ENCODE data around the gene AGO1. TPM values are rescaled to one million over a fixed set of nuclear protein-coding genes. Genes with fewer than 3 reads are reported as not detected.
"Not testable (repeated sequence)": the region's sequence is repeated elsewhere in the genome, so short reads cannot be mapped to it uniquely, and the experiment has no call there.

AGO1 gene
- polyA plus RNA-seq, 2 donors = 2.3 to 2.5 TPM

DNA sequence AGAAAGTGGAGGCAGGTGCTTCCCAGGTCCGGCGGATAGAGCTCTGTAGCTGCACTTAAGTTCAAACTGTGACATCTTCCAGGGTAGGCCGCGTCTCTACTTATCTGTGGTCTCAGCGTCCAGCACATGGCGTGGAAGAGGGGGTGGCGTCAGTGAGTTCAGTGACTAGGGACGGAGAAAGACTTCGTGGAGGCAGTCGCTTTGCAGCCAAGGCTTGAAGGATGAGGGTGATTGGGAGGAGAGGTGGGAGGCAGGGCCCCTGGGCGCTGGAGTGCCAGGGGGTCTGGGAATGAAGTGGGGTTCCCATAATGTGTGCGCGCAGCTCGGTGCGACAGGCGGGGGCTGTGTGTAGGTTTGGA, 444 bp upstream of the AGO1 start:
- H3K27me3 ChIP-seq (ENCODE audit: control insufficient read depth in 1 of 2, insufficient read depth in 2 of 2, low read length in 2 of 2) = no peaks in the 10 kb centered on the region
- no peaks in the 10 kb centered on the region for H3K9me3 ChIP-seq (ENCODE audit: control insufficient read depth in 2 of 2, insufficient read depth in 1 of 2, low read depth in 1 of 2, low read length in 1 of 2)
- H3K27ac ChIP-seq (ENCODE audit: low read depth in 2 of 2, low read length in 1 of 2) = peak overlapping the region in 1 of 2 donors; percentile 10
- H3K36me3 ChIP-seq (ENCODE audit: control insufficient read depth in 2 of 2, insufficient read depth in 2 of 2, low read length in 1 of 2) = no peaks in the 10 kb centered on the region
- H3K4me1 ChIP-seq (ENCODE audit: control insufficient read depth in 2 of 2, insufficient read depth in 2 of 2, low read length in 1 of 2) = peaks cover 3 to 4% of the 10 kb centered on the region in 2 donors
- 55 to 58% methylated on average over 16 of the region's 16 CpGs for WGBS, 2 donors
- no peak overlapping the region for H3K4me3 ChIP-seq (ENCODE audit: low read depth in 1 of 2, low read length in 2 of 2)

DNA sequence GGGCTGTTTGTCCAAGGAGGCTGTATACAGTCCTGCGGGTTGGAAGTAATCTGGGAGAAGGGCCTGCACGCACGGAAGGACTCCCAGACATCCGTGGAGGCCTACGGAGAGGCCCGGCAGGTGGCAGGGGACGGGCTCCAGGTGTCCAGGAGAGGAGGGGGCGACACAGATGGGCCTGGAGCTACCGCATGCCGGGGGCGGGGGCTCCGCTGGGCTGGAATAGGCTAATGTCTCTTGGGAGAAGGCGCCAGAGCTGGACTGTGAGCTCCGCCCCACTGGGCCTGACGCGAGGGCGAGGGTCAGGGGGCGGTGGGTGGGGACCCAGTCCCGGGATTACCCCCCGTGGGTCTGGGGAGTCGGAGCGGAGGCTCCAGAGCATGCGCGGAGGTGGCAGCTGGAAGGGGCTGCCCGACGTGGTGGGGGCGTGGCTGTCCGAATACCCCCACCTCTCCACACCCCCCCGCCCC, 659 bp downstream of the AGO1 start:
- H3K4me1 ChIP-seq (ENCODE audit: control insufficient read depth in 2 of 2, insufficient read depth in 2 of 2, low read length in 1 of 2) = peaks cover 3 to 4% of the 10 kb centered on the region in 2 donors
- H3K27ac ChIP-seq (ENCODE audit: low read depth in 2 of 2, low read length in 1 of 2) = peak overlapping the region; percentile 33 to 82
- WGBS, 2 donors = 0 to 2% methylated on average over 27 to 29 of the region's 29 CpGs

DNA sequence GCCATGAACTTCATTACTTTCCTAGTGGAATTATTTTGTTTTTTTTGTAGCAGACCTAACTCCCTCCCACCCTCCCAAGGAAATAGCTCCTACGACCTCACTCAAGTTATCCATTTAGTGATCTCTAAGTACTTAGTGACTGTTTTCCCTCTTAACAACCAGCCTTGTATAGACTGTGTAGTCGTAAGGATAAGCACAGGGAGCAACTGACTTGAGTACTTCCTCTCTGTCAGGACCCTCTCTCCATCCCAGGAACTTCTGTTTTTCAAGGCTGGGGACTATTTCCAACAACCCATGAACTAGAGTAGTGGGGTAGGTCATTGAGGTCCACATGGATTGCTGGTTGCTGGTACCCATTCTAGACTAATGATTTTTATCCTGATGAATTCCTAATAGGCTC, 1.9 kb downstream of the AGO1 start:
- Histone ChIP-seq H3K4me1 (ENCODE audit: control insufficient read depth in 2 of 2, insufficient read depth in 2 of 2, low read length in 1 of 2) (peaks cover 3 to 4% of the 10 kb centered on the region in 2 donors), H3K36me3 (ENCODE audit: control insufficient read depth in 2 of 2, insufficient read depth in 2 of 2, low read length in 1 of 2) (no peaks in the 10 kb centered on the region), H3K27ac (ENCODE audit: low read depth in 2 of 2, low read length in 1 of 2) (no peak overlapping the region), H3K4me3 (ENCODE audit: low read depth in 1 of 2, low read length in 2 of 2) (no peak overlapping the region), H3K9me3 (ENCODE audit: control insufficient read depth in 2 of 2, insufficient read depth in 1 of 2, low read depth in 1 of 2, low read length in 1 of 2) (no peaks in the 10 kb centered on the region), H3K27me3 (ENCODE audit: control insufficient read depth in 1 of 2, insufficient read depth in 2 of 2, low read length in 2 of 2) (no peaks in the 10 kb centered on the region)
- WGBS, 2 donors = 48 to 56% methylated on average over 2 of the region's 2 CpGs

More for the DNA sequence above, 659 bp downstream of the AGO1 start:
- no peaks in the 10 kb centered on the region for H3K27me3 ChIP-seq (ENCODE audit: control insufficient read depth in 1 of 2, insufficient read depth in 2 of 2, low read length in 2 of 2)
- peak overlapping the region; percentile 83 to 96 for H3K4me3 ChIP-seq (ENCODE audit: low read depth in 1 of 2, low read length in 2 of 2)
- H3K36me3 ChIP-seq (ENCODE audit: control insufficient read depth in 2 of 2, insufficient read depth in 2 of 2, low read length in 1 of 2) = no peaks in the 10 kb centered on the region
- no peaks in the 10 kb centered on the region for H3K9me3 ChIP-seq (ENCODE audit: control insufficient read depth in 2 of 2, insufficient read depth in 1 of 2, low read depth in 1 of 2, low read length in 1 of 2)

DNA sequence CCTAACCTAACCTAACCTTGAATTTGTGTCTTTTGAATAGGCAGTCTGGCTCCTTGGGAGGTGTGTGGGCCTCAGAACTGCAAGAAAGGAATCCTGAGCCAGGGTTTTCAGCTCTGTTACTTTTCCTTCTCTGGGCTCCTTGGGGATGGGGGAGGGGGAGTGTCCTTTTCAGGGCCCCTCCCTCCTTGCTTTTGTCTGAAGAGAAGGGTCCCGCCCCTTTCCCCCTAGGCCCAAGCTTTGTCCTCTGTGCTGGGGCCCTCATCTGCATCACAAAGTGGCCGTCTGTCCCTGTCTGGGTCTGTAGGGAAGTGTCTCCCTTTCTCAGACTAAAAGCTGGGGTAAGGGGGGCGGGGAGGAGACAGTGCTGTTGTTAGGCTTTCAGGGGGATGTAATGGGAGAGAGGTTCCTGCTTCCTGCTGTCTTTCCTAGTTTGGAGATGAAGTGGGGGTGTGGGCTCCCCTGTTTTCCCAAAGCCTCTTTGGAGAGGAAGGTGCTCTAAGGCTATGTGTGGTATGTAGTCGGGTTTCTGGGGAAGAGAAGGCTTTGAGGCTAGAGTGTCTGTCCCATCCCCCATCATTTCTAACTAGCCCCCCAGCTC, 3.1 kb downstream of the AGO1 start:
- WGBS, 2 donors = 54 to 62% methylated on average over 4 of the region's 4 CpGs
- Histone ChIP-seq H3K4me1 (ENCODE audit: control insufficient read depth in 2 of 2, insufficient read depth in 2 of 2, low read length in 1 of 2) (peaks cover 3 to 4% of the 10 kb centered on the region in 2 donors), H3K27ac (ENCODE audit: low read depth in 2 of 2, low read length in 1 of 2) (no peak overlapping the region), H3K9me3 (ENCODE audit: control insufficient read depth in 2 of 2, insufficient read depth in 1 of 2, low read depth in 1 of 2, low read length in 1 of 2) (no peaks in the 10 kb centered on the region), H3K36me3 (ENCODE audit: control insufficient read depth in 2 of 2, insufficient read depth in 2 of 2, low read length in 1 of 2) (no peaks in the 10 kb centered on the region), H3K27me3 (ENCODE audit: control insufficient read depth in 1 of 2, insufficient read depth in 2 of 2, low read length in 2 of 2) (no peaks in the 10 kb centered on the region), H3K4me3 (ENCODE audit: low read depth in 1 of 2, low read length in 2 of 2) (no peak overlapping the region)

DNA sequence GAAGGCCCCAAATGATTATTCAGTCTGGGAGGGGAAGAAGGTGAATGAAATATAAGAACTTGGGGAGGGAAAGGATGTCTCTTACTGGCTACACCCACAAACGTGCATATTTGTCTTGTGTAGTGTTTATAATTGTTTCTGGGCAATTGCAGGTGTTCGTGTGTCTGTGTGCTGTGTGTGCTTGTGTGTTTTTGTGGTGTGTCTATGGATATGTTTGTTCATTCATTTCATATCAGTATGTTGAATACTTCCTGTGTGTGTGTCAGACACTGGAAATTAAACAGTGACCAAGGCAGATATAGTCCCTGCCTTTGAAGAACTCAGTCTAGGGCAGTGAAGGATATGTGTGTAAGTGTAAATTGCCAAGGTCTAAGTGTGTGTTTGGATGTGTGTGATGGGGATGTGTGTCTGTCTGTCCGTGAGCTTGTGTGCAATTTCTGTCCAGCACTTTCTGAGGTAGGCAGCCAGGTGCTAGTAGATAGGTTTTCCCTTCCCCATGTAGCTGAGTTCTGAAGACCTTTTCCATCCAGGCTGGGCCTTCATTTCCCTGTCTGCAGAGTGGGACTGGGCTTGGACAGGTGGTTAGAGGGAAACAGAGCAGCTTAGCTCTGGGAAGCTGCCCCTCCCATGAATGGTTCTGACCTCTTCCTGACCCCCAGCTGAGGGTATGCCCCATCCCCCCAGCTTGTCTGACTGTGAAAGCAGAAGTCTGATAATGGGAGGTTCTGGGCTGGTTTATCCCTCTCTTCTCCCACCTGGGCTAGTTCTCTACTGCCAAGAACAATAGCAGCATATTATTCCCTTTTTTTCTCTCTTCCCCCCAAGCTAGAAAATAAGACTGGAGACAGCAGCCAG, 3.8 kb downstream of the AGO1 start:
- no peaks in the 10 kb centered on the region for H3K27me3 ChIP-seq (ENCODE audit: control insufficient read depth in 1 of 2, insufficient read depth in 2 of 2, low read length in 2 of 2)
- H3K4me1 ChIP-seq (ENCODE audit: control insufficient read depth in 2 of 2, insufficient read depth in 2 of 2, low read length in 1 of 2) = peaks cover 3 to 4% of the 10 kb centered on the region in 2 donors
- H3K9me3 ChIP-seq (ENCODE audit: control insufficient read depth in 2 of 2, insufficient read depth in 1 of 2, low read depth in 1 of 2, low read length in 1 of 2) = no peaks in the 10 kb centered on the region
- H3K36me3 ChIP-seq (ENCODE audit: control insufficient read depth in 2 of 2, insufficient read depth in 2 of 2, low read length in 1 of 2) = peaks cover 0 to 3% of the 10 kb centered on the region in 2 donors
- WGBS, 2 donors = 33 to 45% methylated on average over 3 of the region's 3 CpGs
- no peak overlapping the region for H3K27ac ChIP-seq (ENCODE audit: low read depth in 2 of 2, low read length in 1 of 2)
- H3K4me3 ChIP-seq (ENCODE audit: low read depth in 1 of 2, low read length in 2 of 2) = no peak overlapping the region

DNA sequence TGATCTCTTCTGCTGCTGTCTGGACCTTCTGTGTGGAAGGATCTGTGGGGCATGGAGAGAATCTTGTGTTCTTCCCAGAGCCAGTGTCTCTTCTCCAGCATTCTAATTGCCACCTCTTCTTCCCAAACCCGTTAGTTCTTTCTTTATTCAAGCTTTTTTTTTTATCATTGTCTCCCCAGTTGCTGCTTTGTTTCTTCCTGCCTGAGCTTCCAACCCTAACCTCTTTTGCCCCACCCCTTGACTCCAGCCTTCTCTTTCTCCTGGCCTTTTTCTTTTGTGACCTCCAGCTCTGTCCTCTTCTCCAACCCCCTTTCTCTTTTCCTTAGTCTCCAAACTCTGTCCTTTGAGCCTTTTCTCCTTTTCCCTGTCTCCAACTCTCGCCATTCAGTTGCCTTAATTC, 4.5 kb downstream of the AGO1 start:
- no peaks in the 10 kb centered on the region for H3K27me3 ChIP-seq (ENCODE audit: control insufficient read depth in 1 of 2, insufficient read depth in 2 of 2, low read length in 2 of 2)
- H3K9me3 ChIP-seq (ENCODE audit: control insufficient read depth in 2 of 2, insufficient read depth in 1 of 2, low read depth in 1 of 2, low read length in 1 of 2) = no peaks in the 10 kb centered on the region
- no peak overlapping the region for H3K27ac ChIP-seq (ENCODE audit: low read depth in 2 of 2, low read length in 1 of 2)
- no peak overlapping the region for H3K4me3 ChIP-seq (ENCODE audit: low read depth in 1 of 2, low read length in 2 of 2)
- WGBS, 2 donors = 69 to 80% methylated on average over 2 of the region's 2 CpGs
- peaks cover 0 to 7% of the 10 kb centered on the region in 2 donors for H3K36me3 ChIP-seq (ENCODE audit: control insufficient read depth in 2 of 2, insufficient read depth in 2 of 2, low read length in 1 of 2)
- peaks cover 3 to 4% of the 10 kb centered on the region in 2 donors for H3K4me1 ChIP-seq (ENCODE audit: control insufficient read depth in 2 of 2, insufficient read depth in 2 of 2, low read length in 1 of 2)

DNA sequence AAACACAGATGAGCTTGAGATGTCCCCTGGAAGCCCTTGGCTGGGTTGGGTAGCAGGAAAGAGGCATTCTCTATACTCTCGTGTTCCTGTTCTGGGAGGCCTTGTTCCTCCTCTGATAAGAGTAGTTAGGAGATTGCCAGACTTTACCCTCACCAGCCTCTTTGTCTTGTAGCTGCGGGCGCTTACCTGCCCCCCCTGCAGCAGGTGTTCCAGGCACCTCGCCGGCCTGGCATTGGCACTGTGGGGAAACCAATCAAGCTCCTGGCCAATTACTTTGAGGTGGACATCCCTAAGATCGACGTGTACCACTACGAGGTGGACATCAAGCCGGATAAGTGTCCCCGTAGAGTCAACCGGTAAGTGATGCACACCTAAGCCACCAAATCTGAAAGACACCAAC, 5.2 kb downstream of the AGO1 start:
- no peaks in the 10 kb centered on the region for H3K9me3 ChIP-seq (ENCODE audit: control insufficient read depth in 2 of 2, insufficient read depth in 1 of 2, low read depth in 1 of 2, low read length in 1 of 2)
- H3K27ac ChIP-seq (ENCODE audit: low read depth in 2 of 2, low read length in 1 of 2) = no peak overlapping the region
- WGBS, 2 donors = 82 to 90% methylated on average over 11 of the region's 11 CpGs
- no peak overlapping the region for H3K4me3 ChIP-seq (ENCODE audit: low read depth in 1 of 2, low read length in 2 of 2)
- no peaks in the 10 kb centered on the region for H3K27me3 ChIP-seq (ENCODE audit: control insufficient read depth in 1 of 2, insufficient read depth in 2 of 2, low read length in 2 of 2)
- peaks cover 2 to 3% of the 10 kb centered on the region in 2 donors for H3K4me1 ChIP-seq (ENCODE audit: control insufficient read depth in 2 of 2, insufficient read depth in 2 of 2, low read length in 1 of 2)
- H3K36me3 ChIP-seq (ENCODE audit: control insufficient read depth in 2 of 2, insufficient read depth in 2 of 2, low read length in 1 of 2) = peaks cover 0 to 10% of the 10 kb centered on the region in 2 donors

DNA sequence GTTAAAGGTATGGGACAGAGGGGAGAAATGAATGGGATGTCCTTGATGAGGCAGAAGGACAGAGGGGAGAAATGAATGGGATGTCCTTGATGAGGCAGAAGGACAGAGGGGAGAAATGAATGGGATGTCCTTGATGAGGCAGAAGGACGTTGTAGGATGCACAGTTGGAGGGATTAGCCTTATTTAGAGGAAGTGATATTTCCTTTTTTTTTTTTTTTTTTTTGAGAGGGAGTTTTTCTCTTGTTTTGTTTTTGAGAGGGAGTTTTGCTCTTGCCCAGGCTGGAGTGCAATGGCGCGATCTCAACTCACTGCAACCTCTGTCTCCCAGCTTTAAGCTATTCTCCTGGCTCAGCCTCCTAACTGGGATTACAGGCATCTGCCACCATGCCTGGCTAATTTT, 6.0 kb downstream of the AGO1 start:
- WGBS, 2 donors = 78 to 92% methylated on average over 3 of the region's 3 CpGs
- H3K36me3 ChIP-seq (ENCODE audit: control insufficient read depth in 2 of 2, insufficient read depth in 2 of 2, low read length in 1 of 2) = peaks cover 6 to 16% of the 10 kb centered on the region in 2 donors
- H3K9me3 ChIP-seq (ENCODE audit: control insufficient read depth in 2 of 2, insufficient read depth in 1 of 2, low read depth in 1 of 2, low read length in 1 of 2) = not testable (repeated sequence)

DNA sequence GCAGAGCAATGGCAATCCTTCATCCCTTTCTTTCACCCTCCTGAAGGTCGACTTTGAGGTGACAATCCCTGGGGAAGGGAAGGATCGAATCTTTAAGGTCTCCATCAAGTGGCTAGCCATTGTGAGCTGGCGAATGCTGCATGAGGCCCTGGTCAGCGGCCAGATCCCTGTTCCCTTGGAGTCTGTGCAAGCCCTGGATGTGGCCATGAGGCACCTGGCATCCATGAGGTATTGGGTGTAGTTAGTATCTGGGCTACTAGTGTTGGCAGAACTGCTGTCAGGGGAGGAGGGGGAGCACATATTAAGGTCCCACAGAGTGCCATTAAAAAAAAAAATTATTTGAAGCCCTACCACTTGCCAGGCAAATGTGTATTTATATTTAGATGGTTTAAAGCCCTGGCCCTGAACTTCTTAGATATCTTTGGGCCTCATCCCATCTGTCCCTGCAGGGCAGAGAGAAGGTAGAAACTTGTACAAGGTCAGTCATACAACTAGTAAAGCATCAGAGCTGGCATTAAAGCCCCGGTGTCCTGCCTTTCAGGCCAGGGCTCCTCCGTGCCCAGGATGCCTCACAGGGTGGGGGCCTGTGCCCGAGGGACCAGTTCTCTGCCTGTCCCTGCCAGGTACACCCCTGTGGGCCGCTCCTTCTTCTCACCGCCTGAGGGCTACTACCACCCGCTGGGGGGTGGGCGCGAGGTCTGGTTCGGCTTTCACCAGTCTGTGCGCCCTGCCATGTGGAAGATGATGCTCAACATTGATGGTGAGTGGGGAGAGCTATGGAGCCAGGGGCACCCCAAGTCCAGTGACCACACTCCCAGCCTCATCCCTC, 10.3 kb downstream of the AGO1 start:
- Histone ChIP-seq H3K27ac (ENCODE audit: low read depth in 2 of 2, low read length in 1 of 2) (no peak overlapping the region), H3K27me3 (ENCODE audit: control insufficient read depth in 1 of 2, insufficient read depth in 2 of 2, low read length in 2 of 2) (no peaks in the 10 kb centered on the region), H3K9me3 (ENCODE audit: control insufficient read depth in 2 of 2, insufficient read depth in 1 of 2, low read depth in 1 of 2, low read length in 1 of 2) (no peaks in the 10 kb centered on the region), H3K4me3 (ENCODE audit: low read depth in 1 of 2, low read length in 2 of 2) (no peak overlapping the region), H3K4me1 (ENCODE audit: control insufficient read depth in 2 of 2, insufficient read depth in 2 of 2, low read length in 1 of 2) (no peaks in the 10 kb centered on the region), H3K36me3 (ENCODE audit: control insufficient read depth in 2 of 2, insufficient read depth in 2 of 2, low read length in 1 of 2) (peaks cover 21 to 23% of the 10 kb centered on the region in 2 donors)
- WGBS, 2 donors = 93 to 94% methylated on average over 14 of the region's 14 CpGs

More for the DNA sequence above, 6.0 kb downstream of the AGO1 start:
- H3K4me3 ChIP-seq (ENCODE audit: low read depth in 1 of 2, low read length in 2 of 2); H3K27ac ChIP-seq (ENCODE audit: low read depth in 2 of 2, low read length in 1 of 2); H3K4me1 ChIP-seq (ENCODE audit: control insufficient read depth in 2 of 2, insufficient read depth in 2 of 2, low read length in 1 of 2); H3K27me3 ChIP-seq (ENCODE audit: control insufficient read depth in 1 of 2, insufficient read depth in 2 of 2, low read length in 2 of 2): not testable (repeated sequence)
